Skeletal muscle cell (primary cell): ENCODE results near the gene ABHD18.
A peak's percentile ranks its signal among the peaks of the same experiment; 100 is the strongest.
"Not testable (repeated sequence)": the region's sequence is repeated elsewhere in the genome, so short reads cannot be mapped to it uniquely, and the experiment has no call there.

Experiments used
- DNase-seq: peaks from one replicate; pipeline ENCODE4 v3.0.0-alpha.2; 2010; ENCODE audit warnings: low read depth
- H3K4me3 ChIP-seq: 2 replicates; pipeline ENCODE4 v1.5.1; 2011; ENCODE audit warnings: low read depth, mild to moderate bottlenecking, control low read depth, low read length, moderate library complexity

ABHD18 gene

GRCh38 chr4:127965062-127965802 is at the start of gene ABHD18, which contains the start of gene MFSD8:
Gene ABHD18 (plus strand): TSS chr4:127965406. CDS start chr4:127982956, 17,550 bp downstream.
Gene MFSD8 (minus strand): TSS chr4:127965173. CDS start chr4:127965133, 40 bp downstream.
- peak; percentile 97 for DNase-seq
- peak within 1 kb of the TSS; percentile 96 for H3K4me3 ChIP-seq

GRCh38 chr4:127916512-127916911 is 48.7 kb upstream of the ABHD18 start:
- no peak for DNase-seq
- H3K4me3 ChIP-seq: no peak overlapping the region

- no peak overlapping the region for H3K4me3 ChIP-seq
- no peak for DNase-seq
Measured at GRCh38 chr4:127917151-127917550, 48.1 kb upstream of the ABHD18 start.

GRCh38 chr4:127920521-127920920 is 44.7 kb upstream of the ABHD18 start:
- DNase-seq: no peak
- no peak overlapping the region for H3K4me3 ChIP-seq

- H3K4me3 ChIP-seq: no peak overlapping the region
- DNase-seq: no peak
Measured at GRCh38 chr4:127922226-127922625, 43.0 kb upstream of the ABHD18 start.

GRCh38 chr4:127925720-127926119 is 39.5 kb upstream of the ABHD18 start:
- DNase-seq: not testable (repeated sequence)

GRCh38 chr4:127930175-127930574 is 35.0 kb upstream of the ABHD18 start:
- no peak for DNase-seq
- H3K4me3 ChIP-seq: no peak overlapping the region

More at GRCh38 chr4:127925720-127926119, 39.5 kb upstream of the ABHD18 start:
- not testable (repeated sequence) for H3K4me3 ChIP-seq

GRCh38 chr4:127931836-127932235 is 33.4 kb upstream of the ABHD18 start:
- H3K4me3 ChIP-seq, DNase-seq: not testable (repeated sequence)

GRCh38 chr4:127936974-127937373 is 28.2 kb upstream of the ABHD18 start:
- no peak for DNase-seq
- no peak overlapping the region for H3K4me3 ChIP-seq

- no peak for DNase-seq
- H3K4me3 ChIP-seq: no peak overlapping the region
Measured at GRCh38 chr4:127957105-127957504, 8.1 kb upstream of the ABHD18 start.

GRCh38 chr4:127959794-127960193 is 5.4 kb upstream of the ABHD18 start:
- H3K4me3 ChIP-seq: no peak overlapping the region
- DNase-seq: no peak

GRCh38 chr4:127963633-127964398 is 1.4 kb upstream of the ABHD18 start:
- H3K4me3 ChIP-seq: peak overlapping the region; percentile 96
- not testable (repeated sequence) for DNase-seq

GRCh38 chr4:127964426-127965061 is 662 bp upstream of the ABHD18 start:
- peak overlapping the region; percentile 96 for H3K4me3 ChIP-seq
- DNase-seq: not testable (repeated sequence)

- peak overlapping the region; percentile 96 for H3K4me3 ChIP-seq
- no peak for DNase-seq
Measured at GRCh38 chr4:127965803-127966175, 583 bp downstream of the ABHD18 start.

GRCh38 chr4:127967141-127967775 is 2.1 kb downstream of the ABHD18 start:
- no peak overlapping the region for H3K4me3 ChIP-seq
- no peak for DNase-seq

- H3K4me3 ChIP-seq: no peak overlapping the region
- DNase-seq: no peak
Measured at GRCh38 chr4:127968586-127968985, 3.4 kb downstream of the ABHD18 start.

GRCh38 chr4:127970925-127971324 is 5.7 kb downstream of the ABHD18 start:
- DNase-seq, H3K4me3 ChIP-seq: not testable (repeated sequence)

- DNase-seq: no peak
- H3K4me3 ChIP-seq: no peak overlapping the region
Measured at GRCh38 chr4:127975121-127975770, 10.0 kb downstream of the ABHD18 start.

GRCh38 chr4:127978930-127979329 is 13.7 kb downstream of the ABHD18 start:
- DNase-seq: no peak
- no peak overlapping the region for H3K4me3 ChIP-seq
